KBM-7 (cell line): ENCODE data around the gene DPY19L1.
"Not testable (repeated sequence)": the region's sequence is repeated elsewhere in the genome, so short reads cannot be mapped to it uniquely, and the experiment has no call there.

ENCODE experiments used
- DNase-seq: peaks from one replicate; pipeline ENCODE4 v3.0.0-alpha.2; 2015
- in situ Hi-C: fragments of 300-500 bp; cut with MboI; formaldehyde crosslinking; loops from 2 replicates; pipeline ENCODE4 v1.14.3; 2020; ENCODE audit warnings: low sequenced_read_pairs, low pct_unique_long_range_greater_than_20kb, mixed read lengths

The DPY19L1 gene

DNA sequence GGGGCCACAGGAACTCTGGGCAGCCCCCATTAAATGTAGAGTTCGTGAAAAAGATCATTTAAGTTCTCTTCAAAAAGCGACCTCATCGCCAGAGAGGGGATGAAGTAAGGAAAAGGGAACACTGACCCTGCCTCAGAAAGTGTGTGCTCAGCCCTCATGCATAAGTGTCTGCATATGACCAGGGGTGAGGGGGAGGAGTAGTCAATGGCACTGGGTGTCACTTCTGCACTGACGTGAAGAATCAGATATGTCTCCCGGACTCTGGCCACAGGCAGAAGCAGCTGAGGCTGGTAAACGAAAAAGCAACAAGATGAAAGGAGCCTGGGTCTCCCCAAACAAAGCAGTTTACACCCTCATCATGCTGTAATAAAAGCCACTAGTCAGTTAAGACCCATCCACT is 39.0 kb downstream of the DPY19L1 start:
- in situ Hi-C loops: not testable (repeated sequence)

DNA sequence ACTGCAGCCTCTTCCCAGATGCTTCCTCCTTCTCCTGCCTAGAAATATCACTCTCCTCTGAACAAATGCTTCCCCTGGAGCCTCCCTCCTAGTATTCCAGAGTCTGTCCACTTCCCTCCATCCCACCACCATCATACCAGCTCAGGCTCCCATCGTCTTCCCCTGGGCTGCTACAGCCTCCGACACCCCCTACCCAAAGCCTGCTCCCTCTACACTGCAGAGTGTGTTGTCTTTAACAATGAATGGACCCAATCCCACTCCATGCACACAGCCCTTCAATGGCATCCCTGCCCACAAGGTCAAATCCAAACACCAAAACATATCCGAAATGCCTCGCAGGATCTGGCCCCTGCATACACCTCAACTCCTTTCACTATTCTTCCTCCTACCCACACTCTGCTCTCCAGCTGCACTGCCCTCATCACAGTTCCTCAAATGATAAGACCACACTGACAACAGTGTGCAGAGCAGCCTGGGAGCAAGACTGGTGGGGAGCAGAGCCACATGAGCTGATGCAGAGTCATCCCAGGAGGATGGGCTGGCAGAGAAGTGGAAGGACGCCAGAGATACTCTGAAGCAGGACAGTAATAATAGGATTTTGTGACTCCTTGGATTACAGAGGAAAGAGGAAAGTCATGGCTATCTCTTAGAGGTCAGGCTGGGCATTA is 40.7 kb downstream of the DPY19L1 start:
- in situ Hi-C loops: not testable (repeated sequence)
- DNase-seq: peak; percentile 19

More for the DNA sequence above, 39.0 kb downstream of the DPY19L1 start:
- DNase-seq: not testable (repeated sequence)

DNA sequence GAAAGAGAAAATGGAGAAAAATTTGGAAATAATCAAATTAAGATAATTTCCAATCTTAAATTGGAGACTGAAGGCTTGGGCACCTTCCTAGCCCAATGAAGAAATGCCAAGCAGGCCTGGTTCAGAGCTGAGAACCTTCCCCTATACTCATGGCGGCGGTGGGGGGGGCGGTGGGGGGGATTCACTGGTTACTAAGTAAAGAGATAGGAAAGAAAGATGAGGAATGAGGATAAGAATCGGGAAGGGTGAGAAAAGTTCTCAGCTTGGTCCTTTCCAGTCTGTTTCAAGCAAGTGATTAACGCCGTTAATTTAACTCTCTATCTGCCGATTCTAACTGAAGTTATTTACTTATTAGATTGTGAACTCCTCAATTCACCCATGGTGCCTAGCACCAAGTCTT is 41.5 kb downstream of the DPY19L1 start:
- DNase-seq: no peak
- in situ Hi-C loops: no loop called here

DNA sequence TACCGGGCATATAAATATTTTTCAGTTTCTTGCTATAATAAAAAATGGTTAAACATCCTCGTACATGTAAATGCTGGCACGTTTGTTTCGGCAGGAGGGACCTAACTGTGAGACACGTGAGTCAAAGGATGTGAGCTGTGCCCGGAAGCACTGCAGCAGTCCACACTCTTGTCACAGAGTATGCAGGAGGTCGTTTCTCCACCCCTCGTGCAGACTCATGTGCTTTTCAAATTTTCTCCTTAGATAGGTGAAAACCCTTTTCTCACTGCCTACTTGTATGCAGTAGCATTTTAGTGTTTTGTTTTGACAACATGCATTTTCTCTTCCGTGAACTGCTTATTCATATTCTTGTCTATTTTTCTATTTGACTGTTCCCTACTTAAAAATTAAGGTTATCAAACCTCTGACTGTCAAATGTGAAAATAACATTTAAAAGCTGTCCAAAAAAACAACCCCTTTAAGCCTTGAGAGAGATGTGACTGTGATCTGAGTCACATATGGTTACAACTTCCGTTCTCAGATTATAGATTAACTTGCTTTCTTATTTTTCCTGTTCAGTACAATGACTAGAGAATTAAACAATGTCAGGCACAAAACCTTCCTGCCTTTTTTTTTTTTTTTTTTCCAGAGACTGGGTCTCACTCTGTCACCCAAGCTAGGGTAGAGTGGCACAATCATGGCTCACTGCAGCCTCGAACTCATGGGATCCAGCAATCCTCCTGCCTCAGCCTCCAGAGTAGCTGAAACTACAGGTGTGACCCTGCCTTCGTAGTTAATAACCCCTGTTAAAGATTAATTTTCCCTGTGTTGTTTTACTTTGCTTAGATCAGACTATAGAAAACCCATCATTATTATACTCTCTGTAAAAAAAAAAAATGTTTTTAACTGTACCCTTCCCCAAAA is 45.1 kb downstream of the DPY19L1 start:
- no peak for DNase-seq
- in situ Hi-C loops: no loop called here

DNA sequence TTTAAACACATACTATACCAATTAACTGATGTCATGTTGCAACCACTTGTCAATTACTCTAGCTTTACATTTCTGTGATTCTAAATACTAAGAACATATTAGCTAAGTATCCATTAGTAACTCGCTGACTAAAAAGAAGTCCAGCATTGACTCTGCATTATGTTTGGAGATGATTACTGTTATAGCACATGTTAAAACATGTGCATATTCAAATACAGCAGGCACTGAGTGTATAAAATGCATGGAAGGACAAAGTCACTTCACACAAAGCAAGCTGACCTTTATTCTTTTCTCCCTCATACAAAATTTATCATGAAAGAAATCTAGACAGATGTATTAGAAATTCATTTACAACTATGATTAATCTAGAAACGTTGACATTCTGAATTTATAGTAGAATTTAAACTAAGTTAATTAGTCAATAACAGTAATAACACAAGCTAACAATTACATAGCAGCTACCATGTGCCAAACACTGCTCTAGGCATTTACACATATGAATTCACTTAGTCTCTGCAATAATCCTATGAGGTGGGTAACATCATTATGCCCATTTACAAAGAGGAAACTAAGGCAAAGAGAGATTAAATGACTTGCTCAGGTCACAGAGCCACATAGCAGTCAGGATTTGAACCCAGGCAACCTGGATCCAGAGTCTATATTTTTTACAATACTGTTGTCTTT is 48.7 kb downstream of the DPY19L1 start:
- DNase-seq, in situ Hi-C loops: not testable (repeated sequence)

DNA sequence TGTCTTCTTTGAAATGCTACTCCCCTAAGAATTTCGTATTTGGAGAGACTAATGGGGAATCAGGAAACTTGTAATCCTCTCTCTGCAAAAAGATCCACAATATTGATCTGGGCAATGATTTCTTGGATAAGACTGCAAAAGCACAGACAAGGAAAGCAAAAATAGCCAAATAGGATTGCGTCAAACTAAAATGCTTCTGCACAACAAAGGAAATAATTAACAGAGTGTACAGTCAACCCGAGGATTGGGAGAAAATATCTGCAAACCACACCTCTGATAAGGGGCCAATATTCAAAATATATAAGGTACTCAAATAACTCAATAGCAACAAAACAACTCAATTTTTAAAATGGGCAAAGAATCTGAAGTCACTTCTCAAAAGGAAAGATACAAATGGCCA is 52.1 kb downstream of the DPY19L1 start:
- in situ Hi-C loops, DNase-seq: not testable (repeated sequence)

DNA sequence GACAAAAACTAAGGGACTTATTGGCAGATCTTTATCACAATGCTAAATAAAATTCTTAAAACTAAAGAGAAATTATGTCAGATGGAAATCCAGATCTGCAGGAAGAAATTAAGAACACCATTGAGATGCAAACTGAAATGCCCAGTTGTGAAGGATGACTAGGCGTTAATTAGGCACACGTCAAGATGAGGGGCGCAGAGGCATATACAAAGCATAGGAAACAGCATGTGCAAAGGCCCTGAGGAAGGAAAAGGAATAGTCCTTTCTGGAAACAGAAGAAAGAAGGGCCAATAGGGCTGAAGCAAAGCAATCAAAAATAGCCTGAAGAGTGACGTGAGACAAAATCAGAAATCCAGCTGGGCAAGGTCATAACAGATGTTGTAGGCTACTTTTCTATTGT is 53.1 kb downstream of the DPY19L1 start:
- in situ Hi-C loops, DNase-seq: not testable (repeated sequence)

DNA sequence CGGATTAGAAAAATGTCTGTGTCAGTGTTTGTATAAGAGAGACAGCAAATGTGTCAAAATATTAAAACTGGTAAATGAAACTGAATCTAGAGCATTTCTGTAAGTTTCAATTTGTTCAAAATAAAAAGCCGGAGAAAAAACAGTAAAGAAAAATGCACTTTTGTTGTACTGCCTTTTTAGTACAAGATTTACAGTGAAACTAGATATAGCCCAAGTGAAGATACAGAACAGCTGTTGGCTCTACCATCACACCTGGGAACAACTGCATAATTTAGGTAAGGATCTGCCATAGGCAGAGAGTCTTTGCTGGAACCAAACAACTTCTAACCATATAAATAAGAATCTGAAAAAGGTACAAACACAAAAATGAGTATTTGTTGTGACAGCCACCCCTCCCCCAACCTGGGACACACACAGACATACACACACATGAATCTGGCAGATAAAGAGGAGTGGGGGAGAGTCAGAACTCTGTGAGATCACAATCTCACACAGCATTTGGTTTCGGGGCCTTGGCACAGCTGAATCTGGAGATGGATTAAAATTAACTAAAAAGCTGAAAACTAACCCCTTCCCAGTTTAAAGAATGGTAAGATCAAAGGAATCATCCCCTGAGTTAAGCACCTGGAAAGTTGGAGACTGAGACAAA is 54.8 kb downstream of the DPY19L1 start:
- in situ Hi-C loops: no loop called here
- no peak for DNase-seq

DNA sequence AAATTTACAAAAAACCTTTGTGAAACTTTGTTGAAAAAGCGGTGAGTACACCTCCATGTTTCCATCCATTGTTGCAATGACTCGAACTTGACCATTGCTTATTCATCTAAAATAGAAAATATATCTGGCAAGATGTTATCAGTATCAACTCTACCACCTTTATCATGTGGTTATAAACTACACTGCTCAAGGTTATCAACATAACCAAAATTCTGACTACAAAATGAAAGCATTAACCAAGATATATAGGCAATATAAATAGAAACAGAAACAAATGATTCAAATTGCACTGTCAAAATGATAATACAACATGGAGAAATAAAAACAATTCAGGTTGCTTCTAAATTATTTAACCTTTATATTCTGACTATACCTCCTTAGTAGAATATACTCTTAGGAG is 58.2 kb downstream of the DPY19L1 start:
- DNase-seq, in situ Hi-C loops: not testable (repeated sequence)

DNA sequence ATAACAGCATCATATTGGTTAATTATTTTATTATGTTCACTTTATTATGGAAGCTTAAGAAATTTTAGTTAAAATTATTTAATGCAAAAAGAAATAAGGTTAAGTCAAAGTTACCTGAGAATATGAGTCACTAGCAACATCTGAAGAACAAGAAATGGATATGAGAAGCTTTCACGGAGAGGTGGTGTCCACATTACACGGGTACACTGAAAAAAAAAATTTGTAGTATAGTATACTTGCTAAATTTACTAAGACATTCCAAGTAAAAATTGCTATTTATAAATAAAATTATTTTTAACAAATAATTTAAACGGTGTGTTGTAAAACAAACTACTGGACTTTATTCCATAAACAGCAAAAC is 63.9 kb downstream of the DPY19L1 start:
- no peak for DNase-seq
- in situ Hi-C loops: no loop called here

DNA sequence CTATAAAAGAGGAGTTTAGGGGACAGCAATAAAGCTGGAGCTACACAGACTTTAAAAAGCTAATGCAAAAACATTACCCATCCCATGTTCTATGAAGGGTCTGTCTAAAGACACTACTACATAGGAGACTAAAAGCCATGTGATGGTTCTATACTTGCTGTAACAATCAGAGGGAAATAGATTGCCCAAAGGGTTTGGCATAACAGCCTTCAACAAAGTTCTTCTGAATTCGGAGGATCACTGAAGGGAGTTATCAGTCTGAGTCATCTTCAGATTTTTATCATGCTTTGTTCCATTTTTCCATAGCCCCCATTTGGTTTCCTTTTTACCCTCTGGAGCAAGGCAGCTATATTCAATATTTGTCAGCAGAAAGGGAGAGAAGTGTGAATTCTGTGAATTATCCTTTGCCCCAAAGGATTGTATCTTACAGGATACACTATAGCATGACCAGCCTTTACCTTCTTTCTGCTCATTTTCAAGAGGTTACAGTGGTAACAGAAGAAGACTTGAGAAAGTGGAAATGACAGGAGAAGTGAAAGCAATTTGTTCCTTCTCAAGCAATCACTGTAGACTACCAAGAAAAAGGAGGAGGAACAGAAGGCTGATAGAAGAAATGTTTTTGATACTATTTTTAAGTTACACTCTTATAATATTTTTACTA is 64.4 kb downstream of the DPY19L1 start:
- DNase-seq, in situ Hi-C loops: not testable (repeated sequence)

DNA sequence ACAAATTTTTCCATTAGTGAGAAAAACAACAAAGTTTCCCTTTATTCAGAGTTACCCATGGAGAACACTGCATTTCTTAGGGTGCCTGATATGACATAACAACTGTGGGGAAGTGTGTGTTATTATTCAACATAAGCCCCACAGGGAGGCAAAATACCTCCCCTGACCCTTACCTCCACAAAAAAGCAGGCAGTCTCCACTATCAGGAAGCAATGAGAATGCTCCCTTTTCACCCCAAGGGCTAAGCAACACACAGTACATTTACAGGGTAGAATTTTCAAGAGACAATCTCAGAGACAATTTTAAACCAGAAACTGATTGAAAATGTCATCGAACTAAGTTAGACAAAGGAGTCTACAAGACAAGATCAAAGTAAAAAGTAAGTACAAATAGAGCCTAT is 69.5 kb downstream of the DPY19L1 start:
- DNase-seq, in situ Hi-C loops: not testable (repeated sequence)

DNA sequence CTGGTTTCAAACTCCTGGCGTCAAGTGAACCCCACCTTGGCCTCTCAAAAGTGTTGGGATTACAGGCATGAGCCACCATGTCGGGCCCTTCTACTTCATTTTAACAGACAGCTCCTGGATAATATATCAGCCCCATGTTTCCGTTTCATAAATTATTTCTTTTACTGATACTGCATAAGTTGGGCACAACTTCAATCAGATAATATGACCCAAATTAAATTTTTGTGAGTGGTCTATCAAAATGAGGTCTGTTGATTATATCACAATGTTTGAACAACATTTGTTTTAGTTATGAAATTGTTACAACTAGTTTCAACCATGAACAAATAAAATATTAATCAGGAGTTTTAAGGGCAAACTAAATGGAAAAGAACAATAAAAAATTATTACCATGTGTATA is 70.8 kb downstream of the DPY19L1 start:
- DNase-seq, in situ Hi-C loops: not testable (repeated sequence)

DNA sequence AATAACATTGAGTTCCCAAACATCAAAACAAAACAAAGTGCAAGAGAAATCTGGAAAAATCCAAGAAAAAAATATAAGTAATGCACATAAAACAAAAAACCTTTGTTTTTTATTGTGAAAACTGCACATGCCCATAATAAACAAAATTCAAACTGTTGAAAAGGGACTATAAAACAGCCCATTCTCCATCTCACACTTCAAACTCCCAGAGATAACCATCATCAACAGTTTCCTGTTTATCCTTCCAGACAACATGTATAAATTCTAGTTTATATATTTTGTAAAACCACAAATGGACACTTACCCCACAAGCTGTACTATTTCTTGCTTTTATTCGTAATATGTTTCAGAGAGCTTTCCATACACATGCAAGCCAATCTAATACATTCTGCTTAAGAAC is 79.3 kb downstream of the DPY19L1 start:
- no peak for DNase-seq
- in situ Hi-C loops: no loop called here

DNA sequence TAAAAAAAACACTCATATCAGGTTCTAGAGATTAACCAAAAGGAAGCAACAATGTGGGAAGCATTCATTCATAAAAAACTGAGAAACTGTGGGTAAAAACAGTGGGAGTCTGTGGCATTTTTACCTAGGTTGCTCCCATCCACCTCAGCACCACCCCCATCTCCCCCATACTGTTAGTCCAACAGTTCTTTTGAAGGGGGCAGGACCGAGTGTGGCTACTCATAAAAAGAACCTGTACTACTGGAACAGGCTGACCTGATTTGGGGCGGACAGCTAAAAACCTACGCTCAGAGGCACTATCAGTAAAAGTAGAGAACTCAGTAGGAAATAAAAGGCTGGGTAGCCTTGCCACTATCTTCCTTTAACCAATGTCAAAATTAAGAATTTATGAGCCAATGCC is 84.5 kb downstream of the DPY19L1 start:
- in situ Hi-C loops: no loop called here
- DNase-seq: no peak

DNA sequence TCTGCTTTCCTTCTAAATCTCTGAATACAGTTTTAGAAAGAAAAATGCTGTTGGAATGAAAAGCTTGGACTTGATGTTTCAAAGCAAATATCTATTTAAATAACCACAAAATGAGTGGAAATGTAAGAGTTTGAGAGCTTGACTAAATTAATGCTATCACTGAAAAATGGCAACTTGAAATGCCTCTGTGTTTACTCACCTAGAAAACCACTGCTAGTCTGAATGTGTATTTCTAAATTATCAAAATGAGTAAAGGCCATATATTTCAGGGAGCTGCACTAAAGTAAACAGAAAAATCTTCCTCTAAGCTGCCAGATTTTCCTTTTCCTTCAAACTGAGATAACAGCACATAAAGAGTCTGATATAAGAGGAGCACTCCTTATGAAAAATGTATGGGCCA is 87.9 kb downstream of the DPY19L1 start:
- DNase-seq: no peak

DNA sequence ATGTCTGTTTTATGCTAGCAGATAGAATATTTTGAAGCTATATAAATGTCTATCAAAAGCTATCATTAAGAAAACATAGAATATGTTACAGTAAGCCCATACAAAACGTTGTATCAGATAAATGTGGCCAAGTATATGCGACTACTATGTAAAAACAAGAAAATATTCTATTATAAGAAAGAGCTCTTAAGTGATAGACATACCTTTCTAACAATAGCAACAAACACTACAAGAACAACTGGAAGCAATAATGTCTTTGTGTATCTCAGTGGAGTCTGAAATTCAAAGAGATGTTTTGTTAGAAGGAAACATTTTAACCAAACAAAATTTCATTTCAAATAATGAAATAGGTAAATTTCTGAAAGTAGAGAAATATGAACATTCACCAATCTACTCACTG is 89.9 kb downstream of the DPY19L1 start:
- DNase-seq, in situ Hi-C loops: not testable (repeated sequence)

More for the DNA sequence above, 87.9 kb downstream of the DPY19L1 start:
- in situ Hi-C loops: no loop called here

DNA sequence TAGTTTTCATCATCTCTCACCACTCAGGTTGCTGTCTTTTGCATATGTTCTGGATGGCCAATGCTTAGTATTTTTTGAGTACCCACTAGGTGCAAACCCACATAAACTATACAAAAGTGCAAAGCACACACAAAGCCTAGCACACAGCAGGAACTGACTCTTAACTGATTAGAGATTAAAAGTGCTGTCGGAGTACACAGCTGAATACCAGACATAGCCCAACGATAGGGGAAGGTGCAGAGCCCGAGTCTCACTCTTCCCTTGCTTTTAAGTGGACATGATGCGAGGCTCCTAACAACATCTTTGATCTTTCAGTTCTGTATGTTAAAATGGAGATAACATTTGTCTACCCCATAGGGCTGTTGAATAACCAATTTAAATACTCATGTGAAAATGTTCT is 90.8 kb downstream of the DPY19L1 start:
- in situ Hi-C loops: no loop called here
- no peak for DNase-seq

DNA sequence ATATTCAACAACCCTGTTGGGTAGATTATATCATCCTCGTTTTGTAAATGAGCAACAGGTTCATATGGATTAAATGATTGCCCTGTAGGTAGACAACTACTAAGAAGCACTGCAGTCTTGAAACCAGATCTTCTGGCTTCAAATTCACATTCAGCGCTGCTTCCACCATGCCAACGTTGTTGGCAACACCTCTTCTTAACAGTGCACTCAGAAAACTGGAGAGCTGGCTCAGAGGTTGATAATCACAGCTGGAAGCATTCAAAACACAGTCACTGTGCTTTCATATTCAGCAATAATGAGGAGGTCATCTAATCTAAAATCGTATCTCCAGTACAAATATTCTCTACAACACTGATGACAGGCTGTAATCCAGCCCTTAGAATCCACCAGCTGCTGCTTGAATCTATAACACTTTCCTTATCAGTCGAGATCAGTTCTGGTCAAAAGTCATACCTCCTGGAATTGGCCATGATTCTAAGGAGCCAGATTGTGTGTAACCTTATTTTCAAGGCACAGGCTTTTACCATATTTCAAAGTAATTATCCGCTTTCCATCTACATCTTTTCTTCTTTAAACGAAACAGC is 91.3 kb downstream of the DPY19L1 start:
- in situ Hi-C loops, DNase-seq: not testable (repeated sequence)
